HepG2 (cell line): ENCODE measurements around the gene LAMTOR3. TPM values are rescaled to one million over a fixed set of nuclear protein-coding genes. Genes with fewer than 3 reads are reported as not detected.

Source experiments
- ATAC-seq: fragments of 200-7000 bp; cut with Tn5 transposase; 3 replicates; pipeline ENCODE4 v1.9.1; 2020; ENCODE audit warnings: mild to moderate bottlenecking, moderate library complexity
- BruUV-seq: library from RNA; stranded (reverse); fragments of 400-500 nt; replicated peaks from 2 replicates; lab custom pipeline; 2021; lab: Mats Ljungman, UMichigan
- CTCF ChIA-PET: fragments of 300-600 bp; formaldehyde crosslinking; extraction: SDS; loops from one replicate; lab custom pipeline; 2021; ENCODE audit warnings: low total read pairs, inconsistent platforms, low intra/inter-chr PET ratio; lab: Yijun Ruan, JAX
- POLR2A ChIA-PET: fragments of 350-600 bp; sonication (Branson Sonifier 250); formaldehyde crosslinking; loops from one replicate; lab custom pipeline; 2020; ENCODE audit warnings: antibody characterized with exemption, inconsistent platforms; lab: Yijun Ruan, JAX
- DNase-seq: peaks from one replicate; pipeline ENCODE4 v3.0.0-alpha.2; 2015; ENCODE audit warnings: low spot score
- FAIRE-seq: peaks from 3 replicates; lab custom pipeline; 2011; peaks lifted over from hg19 to GRCh38; lab: Jason Lieb, UNC
- H2AFZ ChIP-seq: one replicate; pipeline ENCODE4 v1.6.1; 2011; ENCODE audit warnings: low read length, inconsistent platforms
- H3K27ac ChIP-seq: fragments of 300-600 bp; 3 replicates; pipeline ENCODE4 v1.8.0; 2011; ENCODE audit warnings: mixed run types, mild to moderate bottlenecking, mixed read lengths, low read length, inconsistent platforms; ENCODE audit not compliant: insufficient read depth; ENCODE audit errors: extremely low read length
- H3K27me3 ChIP-seq, 2 experiments: fragments of 200-600 bp in 1 of 2; 2 replicates in 1 of 2; 3 replicates in 1 of 2; pipeline versions ENCODE4 v1.6.0 to v1.8.0; 2011; ENCODE audit warnings: low read length in 2 of 2, mild to moderate bottlenecking in 2 of 2, moderate library complexity in 2 of 2, inconsistent platforms in 1 of 2; ENCODE audit not compliant: insufficient read depth in 2 of 2, control insufficient read depth in 1 of 2
- H3K36me3 ChIP-seq, 2 experiments: fragments of 200-600 bp in 1 of 2; replicated peaks in 1 of 2; 2 replicates in 1 of 2; 3 replicates in 1 of 2; pipeline versions ENCODE4 v1.5.1 to v1.8.0; 2011; ENCODE audit warnings: low read length in 2 of 2, inconsistent platforms in 1 of 2; ENCODE audit not compliant: insufficient read depth in 2 of 2, control insufficient read depth in 1 of 2
- H3K4me1 ChIP-seq: 2 replicates; pipeline ENCODE4 v1.5.1; 2012; ENCODE audit warnings: low read length, inconsistent platforms; ENCODE audit not compliant: insufficient read depth
- H3K4me2 ChIP-seq: 2 replicates; pipeline ENCODE4 v1.6.0; 2011; ENCODE audit warnings: low read depth, low read length, inconsistent platforms
- H3K4me3 ChIP-seq, 3 experiments: fragments of 200-600 bp in 1 of 3; sonication (generic), shearing (Covaris generic) in 1 of 3; replicated peaks in 1 of 3; 2 replicates each; pipeline ENCODE4 v1.5.1; 2011 to 2016; ENCODE audit warnings: low read length in 3 of 3, inconsistent platforms in 2 of 3, low read depth in 2 of 3, mild to moderate bottlenecking in 2 of 3, control low read depth in 1 of 3, mixed read lengths in 1 of 3; ENCODE audit not compliant: insufficient read depth in 1 of 3
- H3K79me2 ChIP-seq: one replicate; pipeline ENCODE4 v1.6.1; 2011; ENCODE audit warnings: low read length, inconsistent platforms; ENCODE audit not compliant: insufficient read depth
- H3K9ac ChIP-seq: 2 replicates; pipeline ENCODE4 v1.6.0; 2011; ENCODE audit warnings: mild to moderate bottlenecking, low read depth, low read length, inconsistent platforms; ENCODE audit not compliant: insufficient read depth
- H3K9me3 ChIP-seq: 2 replicates; pipeline ENCODE4 v1.5.1; 2012; ENCODE audit warnings: mild to moderate bottlenecking, low read length
- H4K20me1 ChIP-seq: 2 replicates; pipeline ENCODE4 v1.6.0; 2011; ENCODE audit warnings: inconsistent platforms, mild to moderate bottlenecking, low read length, moderate library complexity; ENCODE audit not compliant: insufficient read depth
- ATAD3A ChIP-seq: sonication (generic); formaldehyde crosslinking; IDR thresholded peaks from 2 replicates; pipeline ENCODE4 v1.4.0; 2020; ENCODE audit warnings: missing genetic modification reagents
- ISL2 ChIP-seq: sonication (generic); formaldehyde crosslinking; IDR thresholded peaks from 2 replicates; pipeline ENCODE4 v1.5.0; 2020; ENCODE audit warnings: missing genetic modification reagents
- JUNB ChIP-seq: sonication (generic); formaldehyde crosslinking; IDR thresholded peaks from 2 replicates; pipeline ENCODE4 v1.8.0; 2022; ENCODE audit warnings: missing genetic modification reagents, mild to moderate bottlenecking, borderline replicate concordance
- PREB ChIP-seq: sonication (generic); formaldehyde crosslinking; IDR thresholded peaks from 2 replicates; pipeline ENCODE4 v1.4.0; 2020; ENCODE audit warnings: missing genetic modification reagents
- ZNF556 ChIP-seq: sonication (generic); formaldehyde crosslinking; IDR thresholded peaks from 2 replicates; pipeline ENCODE4 v1.4.0; 2020; ENCODE audit warnings: mild to moderate bottlenecking, missing genetic modification reagents, borderline replicate concordance
- ZNF75D ChIP-seq: sonication (generic); formaldehyde crosslinking; IDR thresholded peaks from 2 replicates; pipeline ENCODE4 v1.8.1; 2023; ENCODE audit warnings: missing genetic modification reagents, mild to moderate bottlenecking, borderline replicate concordance
- WGBS: methylation state at CpG from one replicate; pipeline ENCODE4 v1.1.6; 2017; ENCODE audit warnings: low lambda C conversion rate; 5-methylcytosine and 5-hydroxymethylcytosine counted together
- in situ Hi-C: cut with HindIII; loops from 2 replicates; pipeline ENCODE4 v1.10.0; 2017; ENCODE audit warnings: low pct_unique_long_range_greater_than_20kb; ENCODE audit not compliant: extremely low pct_ligation_motif_present
- intact Hi-C: fragments of 100-400 bp; cut with micrococcal nuclease; formaldehyde crosslinking; loops from one replicate; pipeline ENCODE4 v1.10.0; 2022; ENCODE audit not compliant: unreplicated experiment
- polyA plus RNA-seq, 8 experiments: library from polyadenylated mRNA; depleted of rRNA in 3 of 8; stranded (reverse) in 7 of 8; unstranded in 1 of 8; fragments of >200 nt; fragmentation: Illumina TruSeq in 4 of 8; extraction: Trizol in 4 of 8; gene quantifications; 2 replicates each; pipeline versions ENCODE4 v1.2.1 to v1.2.3, GENCODE V29; 2011 to 2016; ENCODE audit warnings: low read depth in 4 of 8, missing spikeins in 1 of 8, mixed read lengths in 1 of 8; ENCODE audit not compliant: insufficient read depth in 1 of 8
- total RNA-seq, 5 experiments: library from RNA; depleted of rRNA; stranded (reverse); fragments of >200 nt; fragmentation: Illumina TruSeq; extraction: Trizol; gene quantifications; 2 replicates each; pipeline ENCODE4 v1.2.3, GENCODE V29; 2016; ENCODE audit warnings: low read depth in 1 of 5
- TF ChIP-seq, protein P1 (sequence below): IDR thresholded peaks from 2 replicates; pipeline ENCODE4 v1.6.1; 2016; ENCODE audit warnings: low read depth, missing genetic modification reagents, missing compliant biosample characterization
- TF ChIP-seq, protein P2 (sequence below): sonication (generic); formaldehyde crosslinking; IDR thresholded peaks from 2 replicates; pipeline ENCODE4 v1.4.0; 2020; ENCODE audit warnings: missing genetic modification reagents
- TF ChIP-seq, protein P3 (sequence below): sonication (generic); formaldehyde crosslinking; IDR thresholded peaks from 2 replicates; pipeline ENCODE4 v1.5.0; 2020; ENCODE audit warnings: missing genetic modification reagents, mild to moderate bottlenecking, borderline replicate concordance
- TF ChIP-seq, protein P4 (sequence below): sonication (generic); formaldehyde crosslinking; IDR thresholded peaks from 2 replicates; pipeline ENCODE4 v1.8.1; 2023; ENCODE audit warnings: mild to moderate bottlenecking, missing genetic modification reagents

LAMTOR3 gene
- total and polyA plus RNA-seq, 2 of the 13 experiments (the other 11 are each of a cell fraction or from before 2014, with no cell fraction given) = 47.6 to 49.1 TPM

DNA sequence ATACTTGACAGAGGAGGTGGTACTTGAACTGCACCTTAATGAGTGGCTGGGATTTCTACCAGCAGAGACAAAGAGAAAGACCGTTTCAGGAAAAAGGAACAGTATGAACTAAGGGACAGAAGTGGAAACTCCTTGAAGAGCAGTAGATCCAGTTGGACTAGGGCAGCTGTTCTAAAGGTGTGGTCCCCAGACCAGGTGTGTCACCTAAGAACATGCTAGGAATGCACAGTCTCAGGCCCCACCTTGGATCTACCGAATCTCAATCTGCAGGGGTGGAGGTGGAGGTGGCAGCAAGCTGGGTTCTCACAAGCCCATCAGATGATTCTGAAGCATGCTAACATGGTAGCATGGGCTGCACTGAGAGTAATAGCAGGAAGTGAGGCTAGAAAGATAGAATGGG, 55.3 kb downstream of the LAMTOR3 start (continued):
- TF ChIP-seq, protein P1, sequence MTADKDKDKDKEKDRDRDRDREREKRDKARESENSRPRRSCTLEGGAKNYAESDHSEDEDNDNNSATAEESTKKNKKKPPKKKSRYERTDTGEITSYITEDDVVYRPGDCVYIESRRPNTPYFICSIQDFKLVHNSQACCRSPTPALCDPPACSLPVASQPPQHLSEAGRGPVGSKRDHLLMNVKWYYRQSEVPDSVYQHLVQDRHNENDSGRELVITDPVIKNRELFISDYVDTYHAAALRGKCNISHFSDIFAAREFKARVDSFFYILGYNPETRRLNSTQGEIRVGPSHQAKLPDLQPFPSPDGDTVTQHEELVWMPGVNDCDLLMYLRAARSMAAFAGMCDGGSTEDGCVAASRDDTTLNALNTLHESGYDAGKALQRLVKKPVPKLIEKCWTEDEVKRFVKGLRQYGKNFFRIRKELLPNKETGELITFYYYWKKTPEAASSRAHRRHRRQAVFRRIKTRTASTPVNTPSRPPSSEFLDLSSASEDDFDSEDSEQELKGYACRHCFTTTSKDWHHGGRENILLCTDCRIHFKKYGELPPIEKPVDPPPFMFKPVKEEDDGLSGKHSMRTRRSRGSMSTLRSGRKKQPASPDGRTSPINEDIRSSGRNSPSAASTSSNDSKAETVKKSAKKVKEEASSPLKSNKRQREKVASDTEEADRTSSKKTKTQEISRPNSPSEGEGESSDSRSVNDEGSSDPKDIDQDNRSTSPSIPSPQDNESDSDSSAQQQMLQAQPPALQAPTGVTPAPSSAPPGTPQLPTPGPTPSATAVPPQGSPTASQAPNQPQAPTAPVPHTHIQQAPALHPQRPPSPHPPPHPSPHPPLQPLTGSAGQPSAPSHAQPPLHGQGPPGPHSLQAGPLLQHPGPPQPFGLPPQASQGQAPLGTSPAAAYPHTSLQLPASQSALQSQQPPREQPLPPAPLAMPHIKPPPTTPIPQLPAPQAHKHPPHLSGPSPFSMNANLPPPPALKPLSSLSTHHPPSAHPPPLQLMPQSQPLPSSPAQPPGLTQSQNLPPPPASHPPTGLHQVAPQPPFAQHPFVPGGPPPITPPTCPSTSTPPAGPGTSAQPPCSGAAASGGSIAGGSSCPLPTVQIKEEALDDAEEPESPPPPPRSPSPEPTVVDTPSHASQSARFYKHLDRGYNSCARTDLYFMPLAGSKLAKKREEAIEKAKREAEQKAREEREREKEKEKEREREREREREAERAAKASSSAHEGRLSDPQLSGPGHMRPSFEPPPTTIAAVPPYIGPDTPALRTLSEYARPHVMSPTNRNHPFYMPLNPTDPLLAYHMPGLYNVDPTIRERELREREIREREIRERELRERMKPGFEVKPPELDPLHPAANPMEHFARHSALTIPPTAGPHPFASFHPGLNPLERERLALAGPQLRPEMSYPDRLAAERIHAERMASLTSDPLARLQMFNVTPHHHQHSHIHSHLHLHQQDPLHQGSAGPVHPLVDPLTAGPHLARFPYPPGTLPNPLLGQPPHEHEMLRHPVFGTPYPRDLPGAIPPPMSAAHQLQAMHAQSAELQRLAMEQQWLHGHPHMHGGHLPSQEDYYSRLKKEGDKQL (CRISPR knock-in tag) = no peak
- TF ChIP-seq, protein P2, sequence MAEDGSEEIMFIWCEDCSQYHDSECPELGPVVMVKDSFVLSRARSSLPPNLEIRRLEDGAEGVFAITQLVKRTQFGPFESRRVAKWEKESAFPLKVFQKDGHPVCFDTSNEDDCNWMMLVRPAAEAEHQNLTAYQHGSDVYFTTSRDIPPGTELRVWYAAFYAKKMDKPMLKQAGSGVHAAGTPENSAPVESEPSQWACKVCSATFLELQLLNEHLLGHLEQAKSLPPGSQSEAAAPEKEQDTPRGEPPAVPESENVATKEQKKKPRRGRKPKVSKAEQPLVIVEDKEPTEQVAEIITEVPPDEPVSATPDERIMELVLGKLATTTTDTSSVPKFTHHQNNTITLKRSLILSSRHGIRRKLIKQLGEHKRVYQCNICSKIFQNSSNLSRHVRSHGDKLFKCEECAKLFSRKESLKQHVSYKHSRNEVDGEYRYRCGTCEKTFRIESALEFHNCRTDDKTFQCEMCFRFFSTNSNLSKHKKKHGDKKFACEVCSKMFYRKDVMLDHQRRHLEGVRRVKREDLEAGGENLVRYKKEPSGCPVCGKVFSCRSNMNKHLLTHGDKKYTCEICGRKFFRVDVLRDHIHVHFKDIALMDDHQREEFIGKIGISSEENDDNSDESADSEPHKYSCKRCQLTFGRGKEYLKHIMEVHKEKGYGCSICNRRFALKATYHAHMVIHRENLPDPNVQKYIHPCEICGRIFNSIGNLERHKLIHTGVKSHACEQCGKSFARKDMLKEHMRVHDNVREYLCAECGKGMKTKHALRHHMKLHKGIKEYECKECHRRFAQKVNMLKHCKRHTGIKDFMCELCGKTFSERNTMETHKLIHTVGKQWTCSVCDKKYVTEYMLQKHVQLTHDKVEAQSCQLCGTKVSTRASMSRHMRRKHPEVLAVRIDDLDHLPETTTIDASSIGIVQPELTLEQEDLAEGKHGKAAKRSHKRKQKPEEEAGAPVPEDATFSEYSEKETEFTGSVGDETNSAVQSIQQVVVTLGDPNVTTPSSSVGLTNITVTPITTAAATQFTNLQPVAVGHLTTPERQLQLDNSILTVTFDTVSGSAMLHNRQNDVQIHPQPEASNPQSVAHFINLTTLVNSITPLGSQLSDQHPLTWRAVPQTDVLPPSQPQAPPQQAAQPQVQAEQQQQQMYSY (CRISPR knock-in tag) = no peak
- TF ChIP-seq, all 625 proteins: peak for 0

DNA sequence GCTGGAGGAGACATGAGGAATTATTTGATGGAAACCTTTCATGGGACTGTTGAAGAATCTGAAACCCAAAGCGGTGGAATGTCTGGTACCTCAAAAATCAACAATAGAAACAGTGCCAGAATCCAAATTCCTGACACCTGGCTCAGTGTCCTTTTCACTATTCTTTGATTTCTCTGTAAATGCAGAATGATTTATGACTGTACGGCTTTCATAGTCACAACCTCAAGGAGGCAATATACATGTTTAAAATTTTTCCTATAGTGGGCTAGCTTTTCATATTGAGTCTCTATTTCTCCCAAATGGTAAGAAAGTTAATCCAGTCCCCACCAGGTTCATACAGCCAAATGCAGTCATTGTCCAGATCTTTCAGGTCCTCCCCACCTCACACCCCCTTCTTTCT, 58.3 kb downstream of the LAMTOR3 start:
- Histone ChIP-seq H3K36me3 (no peaks in the 10 kb centered on the region), H3K9ac (no peak overlapping the region), H4K20me1 (no peaks in the 10 kb centered on the region), H3K4me3 (no peak overlapping the region), H3K79me2 (no peaks in the 10 kb centered on the region), H2AFZ (no peak overlapping the region), H3K9me3 (no peaks in the 10 kb centered on the region), H3K4me1 (no peaks in the 10 kb centered on the region), H3K27ac (no peak overlapping the region), H3K4me2 (no peak overlapping the region), H3K27me3 (peaks cover 0 to 11% of the 10 kb centered on the region in 2 experiments; a peak in 1 of 5 replicates)
- intact Hi-C loops = no loop called here
- in situ Hi-C loops = no loop called here
- ATAC-seq (no peak), DNase-seq (no peak), FAIRE-seq (no peak)
- BruUV-seq = no TSS peak
- POLR2A ChIA-PET = no interaction called here
- WGBS = 63% methylated on average over 2 of the region's 2 CpGs
- TF ChIP-seq, protein P3, sequence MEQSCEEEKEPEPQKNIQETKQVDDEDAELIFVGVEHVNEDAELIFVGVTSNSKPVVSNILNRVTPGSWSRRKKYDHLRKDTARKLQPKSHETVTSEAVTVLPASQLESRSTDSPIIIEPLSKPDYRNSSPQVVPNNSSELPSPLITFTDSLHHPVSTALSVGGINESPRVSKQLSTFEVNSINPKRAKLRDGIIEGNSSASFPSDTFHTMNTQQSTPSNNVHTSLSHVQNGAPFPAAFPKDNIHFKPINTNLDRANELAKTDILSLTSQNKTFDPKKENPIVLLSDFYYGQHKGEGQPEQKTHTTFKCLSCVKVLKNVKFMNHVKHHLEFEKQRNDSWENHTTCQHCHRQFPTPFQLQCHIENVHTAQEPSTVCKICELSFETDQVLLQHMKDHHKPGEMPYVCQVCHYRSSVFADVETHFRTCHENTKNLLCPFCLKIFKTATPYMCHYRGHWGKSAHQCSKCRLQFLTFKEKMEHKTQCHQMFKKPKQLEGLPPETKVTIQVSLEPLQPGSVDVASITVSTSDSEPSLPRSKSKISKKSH = no peak
- TF ChIP-seq PREB (CRISPR knock-in tag) = no peak
- TF ChIP-seq, protein P4, sequence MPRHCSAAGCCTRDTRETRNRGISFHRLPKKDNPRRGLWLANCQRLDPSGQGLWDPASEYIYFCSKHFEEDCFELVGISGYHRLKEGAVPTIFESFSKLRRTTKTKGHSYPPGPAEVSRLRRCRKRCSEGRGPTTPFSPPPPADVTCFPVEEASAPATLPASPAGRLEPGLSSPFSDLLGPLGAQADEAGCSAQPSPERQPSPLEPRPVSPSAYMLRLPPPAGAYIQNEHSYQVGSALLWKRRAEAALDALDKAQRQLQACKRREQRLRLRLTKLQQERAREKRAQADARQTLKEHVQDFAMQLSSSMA (CRISPR knock-in tag) = no peak
- no peak for TF ChIP-seq JUNB (CRISPR knock-in tag)
- TF ChIP-seq ZNF556 = no peak
- no peak for TF ChIP-seq ZNF75D (CRISPR knock-in tag)
- TF ChIP-seq ATAD3A = no peak
- TF ChIP-seq ISL2 (CRISPR knock-in tag) = no peak
- CTCF ChIA-PET = no interaction called here
